Nephron (organoid): Measurements from ENCODE around the gene ERLEC1.

ENCODE experiments used
- H3K27ac Mint-ChIP-seq, 3 experiments: 2 replicates each; pipeline ENCODE4 v1.8.0; 2020; ENCODE audit warnings: mixed read lengths in 3 of 3, mild to moderate bottlenecking in 2 of 3, moderate library complexity in 1 of 3
- H3K27me3 Mint-ChIP-seq: 2 replicates; pipeline ENCODE4 v1.8.0; 2021; ENCODE audit warnings: low read depth, mild to moderate bottlenecking, moderate library complexity, mixed read lengths
- H3K36me3 Mint-ChIP-seq: 2 replicates; pipeline ENCODE4 v1.8.0; 2020; ENCODE audit warnings: low read depth, mixed read lengths
- H3K4me1 Mint-ChIP-seq: 2 replicates; pipeline ENCODE4 v1.8.0; 2020; ENCODE audit warnings: mixed read lengths
- H3K4me3 Mint-ChIP-seq, 3 experiments: 2 replicates each; pipeline ENCODE4 v1.8.0; 2020; ENCODE audit warnings: mild to moderate bottlenecking in 3 of 3, mixed read lengths in 3 of 3, moderate library complexity in 2 of 3
- H3K9me3 Mint-ChIP-seq: 2 replicates; pipeline ENCODE4 v1.8.0; 2020; ENCODE audit warnings: mixed read lengths
- CTCF ChIP-seq, 3 experiments: fragments of 200-600 bp; sonication (generic); IDR thresholded peaks; one replicate each; pipeline ENCODE4 v1.5.0; 2021; ENCODE audit warnings: antibody characterized with exemption in 3 of 3; ENCODE audit not compliant: unreplicated experiment in 3 of 3

ERLEC1 gene

DNA sequence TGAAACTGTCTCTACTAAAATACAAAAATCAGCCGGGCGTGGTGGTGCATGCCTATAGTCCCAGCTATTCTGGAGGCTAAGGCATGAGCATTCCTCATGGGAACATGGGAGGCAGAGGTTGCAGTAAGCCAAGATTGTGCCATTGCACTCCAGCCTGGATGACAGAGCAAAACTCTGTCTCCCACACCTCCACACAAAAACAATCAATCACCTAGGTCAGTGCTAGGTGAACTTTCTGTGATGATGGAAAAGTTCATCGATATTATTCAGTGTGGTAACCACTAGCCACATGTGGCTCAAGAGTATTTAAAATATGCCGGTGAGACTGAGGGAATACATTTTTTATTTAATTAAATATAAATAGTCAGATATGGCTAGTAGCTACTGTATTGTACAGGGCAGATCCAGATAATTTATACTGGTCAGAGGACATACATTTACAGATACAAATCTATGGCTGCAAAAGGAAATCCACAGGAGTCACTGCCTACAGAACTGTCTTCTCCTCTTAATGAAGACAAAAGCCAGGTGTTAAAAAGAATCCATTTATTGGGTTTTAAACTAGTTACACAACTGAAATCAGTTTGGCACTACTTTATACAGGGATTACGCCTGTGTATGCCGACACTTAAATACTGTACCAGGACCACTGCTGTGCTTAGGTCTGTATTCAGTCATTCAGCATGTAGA, 76.8 kb downstream of the ERLEC1 start:
- H3K27ac Mint-ChIP-seq = no peak overlapping the region
- no peak for TF ChIP-seq CTCF (IDR thresholded peaks at IDR 0.05; ENCODE audit: unreplicated experiment in 3 of 3)
- H3K4me3 Mint-ChIP-seq = no peak overlapping the region
- peaks cover 46% of the 10 kb centered on the region for H3K36me3 Mint-ChIP-seq
- H3K27me3 Mint-ChIP-seq = no peaks in the 10 kb centered on the region
- no peaks in the 10 kb centered on the region for H3K4me1 Mint-ChIP-seq
- no peaks in the 10 kb centered on the region for H3K9me3 Mint-ChIP-seq

GRCh38 chr2:53865264-53865663, 78.4 kb downstream of the ERLEC1 start:
- H3K27ac Mint-ChIP-seq = no peak overlapping the region
- no peak for TF ChIP-seq CTCF (IDR thresholded peaks at IDR 0.05; ENCODE audit: unreplicated experiment in 3 of 3)
- peaks cover 53% of the 10 kb centered on the region for H3K36me3 Mint-ChIP-seq
- H3K4me1 Mint-ChIP-seq = no peaks in the 10 kb centered on the region
- no peak overlapping the region for H3K4me3 Mint-ChIP-seq
- no peaks in the 10 kb centered on the region for H3K27me3 Mint-ChIP-seq
- H3K9me3 Mint-ChIP-seq = no peaks in the 10 kb centered on the region

DNA sequence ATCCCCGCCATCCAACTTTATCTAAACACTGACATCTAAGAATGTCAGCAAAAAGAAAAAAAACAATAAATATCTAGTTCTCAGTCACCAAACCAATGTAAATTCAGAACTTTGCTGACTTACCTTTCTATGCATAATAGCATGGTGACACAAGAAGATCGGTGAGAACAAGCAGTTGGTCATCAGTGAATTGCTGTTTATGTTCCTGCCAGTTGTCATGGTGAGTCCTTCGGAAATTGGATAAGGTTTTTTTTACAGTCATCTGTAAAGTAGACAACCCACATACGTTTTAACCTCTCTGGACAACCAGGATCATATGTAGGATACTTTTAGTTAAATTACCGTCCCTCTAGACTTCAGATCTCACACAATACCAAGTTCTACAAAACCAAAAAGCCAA, 79.1 kb downstream of the ERLEC1 start:
- peaks cover 46% of the 10 kb centered on the region for H3K36me3 Mint-ChIP-seq
- H3K9me3 Mint-ChIP-seq = no peaks in the 10 kb centered on the region
- peak overlapping the region in 1 of 3 experiments; percentile 8 for H3K27ac Mint-ChIP-seq
- no peaks in the 10 kb centered on the region for H3K27me3 Mint-ChIP-seq
- no peak overlapping the region for H3K4me3 Mint-ChIP-seq
- no peak for TF ChIP-seq CTCF (IDR thresholded peaks at IDR 0.05; ENCODE audit: unreplicated experiment in 3 of 3)
- H3K4me1 Mint-ChIP-seq = no peaks in the 10 kb centered on the region

GRCh38 chr2:53867169-53867568, 80.3 kb downstream of the ERLEC1 start:
- H3K4me3 Mint-ChIP-seq = no peak overlapping the region
- no peaks in the 10 kb centered on the region for H3K27me3 Mint-ChIP-seq
- no peak for TF ChIP-seq CTCF (IDR thresholded peaks at IDR 0.05; ENCODE audit: unreplicated experiment in 3 of 3)
- no peaks in the 10 kb centered on the region for H3K4me1 Mint-ChIP-seq
- H3K36me3 Mint-ChIP-seq = peaks cover 41% of the 10 kb centered on the region
- no peaks in the 10 kb centered on the region for H3K9me3 Mint-ChIP-seq
- H3K27ac Mint-ChIP-seq = no peak overlapping the region

DNA sequence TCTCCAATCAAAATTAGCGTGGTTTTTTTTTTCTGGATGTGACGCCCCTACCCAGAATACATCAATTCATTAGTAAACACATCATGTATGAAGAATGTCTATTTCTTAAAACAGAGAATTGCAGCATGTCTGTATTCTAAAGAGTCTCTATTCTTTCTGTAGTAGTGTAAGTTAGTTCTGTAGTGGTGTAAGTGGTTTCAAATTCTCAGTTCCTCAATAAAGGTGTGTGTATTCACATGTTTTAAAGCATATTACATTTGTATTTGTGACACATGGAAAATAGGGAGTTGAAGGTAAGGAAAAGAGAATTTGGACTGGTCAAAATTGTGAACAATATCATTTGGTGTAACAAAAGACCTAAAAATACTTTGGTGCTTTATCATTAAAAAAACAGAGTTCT, 80.9 kb downstream of the ERLEC1 start:
- Mint-ChIP-seq H3K36me3 (peaks cover 41% of the 10 kb centered on the region), H3K4me3 (no peak overlapping the region), H3K9me3 (no peaks in the 10 kb centered on the region), H3K4me1 (no peaks in the 10 kb centered on the region), H3K27me3 (no peaks in the 10 kb centered on the region), H3K27ac (no peak overlapping the region)
- no peak for TF ChIP-seq CTCF (IDR thresholded peaks at IDR 0.05; ENCODE audit: unreplicated experiment in 3 of 3)
